Natural killer cell (primary cell): ENCODE data around the gene B3GAT3. TPM values are rescaled to one million over a fixed set of nuclear protein-coding genes. Genes with fewer than 3 reads are reported as not detected.

ENCODE experiments used
- ATAC-seq, 3 donors: fragments of 150-1000 bp in 2 of 3; fragments of 200-7000 bp in 1 of 3; cut with Tn5 transposase; 1 replicate in 1 of 3; 2 replicates in 2 of 3; pipeline ENCODE4 v1.10.0; 2021; ENCODE audit warnings: mild to moderate bottlenecking in 2 of 3, moderate library complexity in 2 of 3
- DNase-seq, 2 donors: peaks; one replicate each; pipeline versions ENCODE4 v3.0.0 to v3.0.0-alpha.2; 2013 to 2021; ENCODE audit warnings: mixed read lengths in 1 of 2
- H3K27ac ChIP-seq: one replicate; pipeline ENCODE4 v1.5.1; 2013; ENCODE audit warnings: mild to moderate bottlenecking, low read length
- H3K27me3 ChIP-seq: one replicate; pipeline ENCODE4 v1.6.1; 2013; ENCODE audit warnings: low read length; ENCODE audit not compliant: control insufficient read depth, insufficient read depth
- H3K36me3 ChIP-seq: one replicate; pipeline ENCODE4 v1.6.1; 2013; ENCODE audit warnings: low read length; ENCODE audit not compliant: control insufficient read depth, insufficient read depth
- H3K4me1 ChIP-seq: one replicate; pipeline ENCODE4 v1.6.1; 2013; ENCODE audit warnings: low read length; ENCODE audit not compliant: control insufficient read depth, insufficient read depth
- H3K4me3 ChIP-seq: one replicate; pipeline ENCODE4 v1.5.1; 2013; ENCODE audit warnings: low read length
- H3K9me3 ChIP-seq: one replicate; pipeline ENCODE4 v1.6.1; 2013; ENCODE audit warnings: low read length; ENCODE audit not compliant: control insufficient read depth, insufficient read depth
- H3K27ac Mint-ChIP-seq, 2 donors: one replicate each; pipeline ENCODE4 v1.8.0; 2022; ENCODE audit warnings: mild to moderate bottlenecking in 2 of 2, mixed read lengths in 2 of 2, moderate library complexity in 1 of 2
- H3K27me3 Mint-ChIP-seq, 2 donors: one replicate each; pipeline ENCODE4 v1.8.0; 2022; ENCODE audit warnings: low read depth in 2 of 2, mixed read lengths in 2 of 2
- H3K36me3 Mint-ChIP-seq: one replicate; pipeline ENCODE4 v1.8.0; 2022; ENCODE audit warnings: mixed read lengths
- H3K4me1 Mint-ChIP-seq, 2 donors: one replicate each; pipeline ENCODE4 v1.8.0; 2022; ENCODE audit warnings: mixed read lengths in 2 of 2
- H3K4me3 Mint-ChIP-seq: one replicate; pipeline ENCODE4 v1.8.0; 2022; ENCODE audit warnings: mild to moderate bottlenecking, moderate library complexity, mixed read lengths
- H3K9me3 Mint-ChIP-seq, 2 donors: one replicate each; pipeline ENCODE4 v1.8.0; 2022; ENCODE audit warnings: mixed read lengths in 2 of 2
- CTCF ChIP-seq: fragments of 200-600 bp; IDR thresholded peaks from one replicate; pipeline ENCODE4 v1.8.0; 2022; ENCODE audit warnings: antibody characterized with exemption
- WGBS: methylation state at CpG from one replicate; pipeline ENCODE4 v1.1.7; 2013; ENCODE audit warnings: missing lambda C conversion rate; ENCODE audit not compliant: insufficient coverage; 5-methylcytosine and 5-hydroxymethylcytosine counted together
- intact Hi-C: fragments of 100-400 bp; cut with micrococcal nuclease; formaldehyde crosslinking; loops from one replicate; pipeline ENCODE4 v1.14.2; 2022
- total RNA-seq, 4 donors: library from RNA; stranded (reverse); fragments of 120-200 nt in 1 of 4; gene quantifications; one replicate each; pipeline versions ENCODE4 v1.2.3 to v1.2.4, GENCODE V29; 2013 to 2022

The B3GAT3 gene
- total RNA-seq, 3 donors from 2014 or later (not counting 1 experiment from before 2014, with no cell fraction given): 64.9 to 80.3 (median 77.9) TPM

- intact Hi-C loops: loop anchor here (5.0 kb wide), 1 partner anchor 96 kb away; the partner anchor contains the start of genes BSCL2 and GNG3
- peaks cover 18 to 53% of the 10 kb centered on the region in 2 donors for H3K4me1 Mint-ChIP-seq
Measured at GRCh38 chr11:62610814-62611704, 10.7 kb downstream of the B3GAT3 start.

DNA sequence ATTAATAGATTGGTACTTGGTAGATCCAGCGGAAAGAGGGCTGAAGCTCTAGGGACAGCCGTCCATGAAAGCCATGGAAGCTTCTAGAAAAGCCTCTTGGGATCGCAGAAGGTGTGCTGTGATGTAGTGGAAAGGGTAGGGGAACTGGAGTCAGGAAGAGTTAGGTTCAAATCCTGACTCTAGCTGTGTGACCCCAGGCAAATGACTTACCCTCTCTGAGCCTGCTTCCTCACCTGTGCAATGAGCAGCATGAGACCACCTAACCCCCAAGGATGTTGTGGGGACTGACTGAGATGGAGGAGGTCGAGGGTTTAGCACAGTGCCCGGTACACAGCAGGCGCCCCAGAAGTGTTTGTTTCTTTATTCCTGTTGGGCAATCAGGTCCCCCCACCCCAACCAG, 11.4 kb downstream of the B3GAT3 start:
- H3K4me3 ChIP-seq: no peak overlapping the region
- no peaks in the 10 kb centered on the region for H3K9me3 ChIP-seq
- 98% methylated on average over 6 of the region's 6 CpGs for WGBS
- Mint-ChIP-seq H3K27me3 (no peaks in the 10 kb centered on the region), H3K4me3 (peak overlapping the region; percentile 77), H3K4me1 (peaks cover 18 to 53% of the 10 kb centered on the region in 2 donors), H3K36me3 (no peaks in the 10 kb centered on the region), H3K27ac (peak overlapping the region; percentile 95 to 98), H3K9me3 (no peaks in the 10 kb centered on the region)
- intact Hi-C loops: loop anchor here (5.0 kb wide), 1 partner anchor 97 kb away; the partner anchor contains the start of genes BSCL2 and GNG3
- peaks cover 27% of the 10 kb centered on the region for H3K4me1 ChIP-seq
- H3K36me3 ChIP-seq: peaks cover 42% of the 10 kb centered on the region
- DNase-seq: no peak
- ATAC-seq: no peak
- H3K27ac ChIP-seq: no peak overlapping the region
- no peak for TF ChIP-seq CTCF
- no peaks in the 10 kb centered on the region for H3K27me3 ChIP-seq

More at GRCh38 chr11:62610814-62611704, 10.7 kb downstream of the B3GAT3 start:
- peaks cover 27% of the 10 kb centered on the region for H3K4me1 ChIP-seq
- TF ChIP-seq CTCF: no peak
- ATAC-seq (no peak), DNase-seq (no peak)
- Mint-ChIP-seq H3K27me3 (no peaks in the 10 kb centered on the region), H3K36me3 (no peaks in the 10 kb centered on the region), H3K27ac (peak overlapping the region; percentile 95 to 98), H3K9me3 (no peaks in the 10 kb centered on the region), H3K4me3 (peak overlapping the region; percentile 96)
- peak overlapping the region; percentile 89 for H3K27ac ChIP-seq
- H3K36me3 ChIP-seq: peaks cover 41% of the 10 kb centered on the region
- WGBS: 80% methylated on average over 26 of the region's 28 CpGs
- H3K9me3 ChIP-seq: no peaks in the 10 kb centered on the region
- no peaks in the 10 kb centered on the region for H3K27me3 ChIP-seq
- peak overlapping the region; percentile 64 for H3K4me3 ChIP-seq

DNA sequence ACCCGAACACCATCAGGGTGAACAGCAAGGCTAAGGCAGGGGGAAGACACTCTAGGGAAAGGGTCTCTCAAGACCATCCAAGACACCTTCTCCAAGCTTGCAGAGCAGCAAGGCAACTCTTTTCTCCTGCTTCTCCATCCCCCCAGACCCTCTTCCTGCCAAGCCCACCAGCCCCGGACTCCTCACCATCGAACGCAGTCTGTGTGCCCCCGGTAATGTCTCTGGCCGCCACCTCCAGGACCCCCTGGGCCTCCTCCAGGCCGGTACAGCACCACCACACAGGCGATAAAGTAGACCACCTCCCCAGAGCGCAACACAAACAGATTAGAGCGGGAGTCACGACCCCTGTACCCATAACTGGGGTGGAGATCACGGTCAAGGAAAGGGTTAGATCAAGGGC, 13.0 kb downstream of the B3GAT3 start:
- H3K4me3 ChIP-seq: no peak overlapping the region
- peaks cover 44% of the 10 kb centered on the region for H3K36me3 ChIP-seq
- peaks cover 18 to 44% of the 10 kb centered on the region in 2 donors for H3K4me1 Mint-ChIP-seq
- DNase-seq: no peak
- H3K27ac ChIP-seq: no peak overlapping the region
- H3K27ac Mint-ChIP-seq: peak overlapping the region in 1 of 2 donors; percentile 98
- H3K9me3 ChIP-seq: no peaks in the 10 kb centered on the region
- no peak for ATAC-seq
- 96% methylated on average over 12 of the region's 12 CpGs for WGBS
- H3K36me3 Mint-ChIP-seq: no peaks in the 10 kb centered on the region
- H3K9me3 Mint-ChIP-seq: no peaks in the 10 kb centered on the region
- H3K4me1 ChIP-seq: peaks cover 27% of the 10 kb centered on the region
- intact Hi-C loops: no loop called here
- no peaks in the 10 kb centered on the region for H3K27me3 ChIP-seq
- no peak for TF ChIP-seq CTCF
- H3K27me3 Mint-ChIP-seq: no peaks in the 10 kb centered on the region
- H3K4me3 Mint-ChIP-seq: peak overlapping the region; percentile 37
